Mesothelial cell of epicardium (in vitro differentiated cells): ENCODE measurements around the gene IL22RA1. TPM values are rescaled to one million over a fixed set of nuclear protein-coding genes. Genes with fewer than 3 reads are reported as not detected.

ENCODE experiments used
- DNase-seq, 2 experiments: peaks; one replicate each; pipeline ENCODE4 v3.0.0; 2021; ENCODE audit warnings: low spot score in 2 of 2; ENCODE audit not compliant: unreplicated experiment in 2 of 2
- H3K27ac Mint-ChIP-seq: 2 replicates; pipeline ENCODE4 v1.8.0; 2021; ENCODE audit warnings: mixed read lengths
- H3K27me3 Mint-ChIP-seq: 2 replicates; pipeline ENCODE4 v1.8.0; 2021; ENCODE audit warnings: low read depth, mixed read lengths
- H3K36me3 Mint-ChIP-seq: 2 replicates; pipeline ENCODE4 v1.8.0; 2021; ENCODE audit warnings: mixed read lengths
- H3K4me1 Mint-ChIP-seq: 2 replicates; pipeline ENCODE4 v1.8.0; 2021; ENCODE audit warnings: mixed read lengths
- H3K4me3 Mint-ChIP-seq: 2 replicates; pipeline ENCODE4 v1.8.0; 2021; ENCODE audit warnings: mild to moderate bottlenecking, moderate library complexity, mixed read lengths
- H3K9me3 Mint-ChIP-seq: 2 replicates; pipeline ENCODE4 v1.8.0; 2021; ENCODE audit warnings: mixed read lengths
- total RNA-seq: library from RNA; stranded (reverse); gene quantifications from 3 replicates; pipeline ENCODE4 v1.2.1, GENCODE V29; 2021
- TF ChIP-seq, protein P1 (sequence below): fragments of 200-600 bp; sonication (generic); IDR thresholded peaks from one replicate; pipeline ENCODE4 v1.5.0; 2021; ENCODE audit warnings: antibody characterized with exemption; ENCODE audit not compliant: unreplicated experiment

Gene IL22RA1
- total RNA-seq, 1 donor from 2014 or later: 0.09 TPM

DNA sequence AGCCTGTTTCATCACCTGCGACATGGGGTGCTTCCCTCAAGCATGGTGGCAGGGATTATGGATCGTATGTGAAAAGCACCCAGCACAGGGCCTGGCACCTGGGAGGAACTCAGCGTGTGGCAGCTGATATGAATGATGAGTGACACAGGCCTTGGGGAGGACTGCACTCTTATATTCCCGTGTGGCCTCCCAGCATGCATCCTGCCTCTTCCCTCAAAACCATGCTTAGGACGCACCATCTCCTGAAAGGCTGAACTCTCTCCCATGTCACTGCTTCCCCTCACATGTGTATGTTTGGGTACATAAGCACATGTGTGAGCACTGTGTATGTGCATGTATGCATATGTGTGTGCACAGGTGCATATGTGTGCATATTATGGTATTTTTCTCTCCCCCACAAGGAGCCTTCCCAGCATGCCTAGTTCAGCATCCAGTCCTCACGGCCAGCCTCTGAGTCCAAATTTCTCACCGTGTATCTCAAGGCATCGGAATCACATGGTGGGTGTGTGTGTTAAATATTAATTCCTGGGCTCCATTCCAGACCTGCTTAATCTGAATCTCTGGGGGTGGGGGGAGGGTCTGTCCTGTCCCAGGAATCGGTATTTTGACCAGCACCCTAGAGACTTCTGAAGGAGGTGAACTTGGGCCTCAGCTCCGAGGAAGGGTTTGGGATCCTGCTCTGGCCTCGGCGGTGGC is 43.8 kb downstream of the IL22RA1 start:
- no peaks in the 10 kb centered on the region for H3K36me3 Mint-ChIP-seq
- H3K4me1 Mint-ChIP-seq: peaks cover 23% of the 10 kb centered on the region
- peak overlapping the region; percentile 2 for H3K27ac Mint-ChIP-seq
- no peak for DNase-seq
- H3K27me3 Mint-ChIP-seq: peaks cover 2% of the 10 kb centered on the region
- H3K9me3 Mint-ChIP-seq: no peaks in the 10 kb centered on the region
- TF ChIP-seq, protein P1, sequence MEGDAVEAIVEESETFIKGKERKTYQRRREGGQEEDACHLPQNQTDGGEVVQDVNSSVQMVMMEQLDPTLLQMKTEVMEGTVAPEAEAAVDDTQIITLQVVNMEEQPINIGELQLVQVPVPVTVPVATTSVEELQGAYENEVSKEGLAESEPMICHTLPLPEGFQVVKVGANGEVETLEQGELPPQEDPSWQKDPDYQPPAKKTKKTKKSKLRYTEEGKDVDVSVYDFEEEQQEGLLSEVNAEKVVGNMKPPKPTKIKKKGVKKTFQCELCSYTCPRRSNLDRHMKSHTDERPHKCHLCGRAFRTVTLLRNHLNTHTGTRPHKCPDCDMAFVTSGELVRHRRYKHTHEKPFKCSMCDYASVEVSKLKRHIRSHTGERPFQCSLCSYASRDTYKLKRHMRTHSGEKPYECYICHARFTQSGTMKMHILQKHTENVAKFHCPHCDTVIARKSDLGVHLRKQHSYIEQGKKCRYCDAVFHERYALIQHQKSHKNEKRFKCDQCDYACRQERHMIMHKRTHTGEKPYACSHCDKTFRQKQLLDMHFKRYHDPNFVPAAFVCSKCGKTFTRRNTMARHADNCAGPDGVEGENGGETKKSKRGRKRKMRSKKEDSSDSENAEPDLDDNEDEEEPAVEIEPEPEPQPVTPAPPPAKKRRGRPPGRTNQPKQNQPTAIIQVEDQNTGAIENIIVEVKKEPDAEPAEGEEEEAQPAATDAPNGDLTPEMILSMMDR: no peak
- H3K4me3 Mint-ChIP-seq: no peak overlapping the region

DNA sequence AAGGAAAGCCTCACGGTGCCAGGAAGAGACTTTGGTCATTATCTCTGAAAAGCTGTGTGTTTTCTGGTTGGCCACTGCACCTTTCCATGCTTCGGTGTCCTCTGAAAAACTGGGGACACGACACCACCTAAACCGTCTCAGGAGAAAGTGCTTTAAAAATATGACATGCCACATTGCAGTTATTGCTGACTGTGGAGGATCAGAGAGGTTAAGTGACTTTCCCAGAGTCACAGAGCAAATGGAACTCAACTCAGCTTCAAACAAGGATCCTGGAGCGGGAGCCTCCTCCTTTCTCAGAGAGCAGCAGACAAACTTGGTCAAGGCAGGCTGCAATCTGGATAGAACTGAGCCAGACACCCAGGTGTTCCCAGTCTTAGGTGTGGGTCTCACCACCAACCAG is 44.8 kb downstream of the IL22RA1 start:
- Mint-ChIP-seq H3K4me3 (no peak overlapping the region), H3K4me1 (peaks cover 14% of the 10 kb centered on the region), H3K36me3 (no peaks in the 10 kb centered on the region), H3K27ac (no peak overlapping the region), H3K27me3 (peaks cover 2% of the 10 kb centered on the region), H3K9me3 (no peaks in the 10 kb centered on the region)
- TF ChIP-seq, protein P1: no peak
- no peak for DNase-seq

DNA sequence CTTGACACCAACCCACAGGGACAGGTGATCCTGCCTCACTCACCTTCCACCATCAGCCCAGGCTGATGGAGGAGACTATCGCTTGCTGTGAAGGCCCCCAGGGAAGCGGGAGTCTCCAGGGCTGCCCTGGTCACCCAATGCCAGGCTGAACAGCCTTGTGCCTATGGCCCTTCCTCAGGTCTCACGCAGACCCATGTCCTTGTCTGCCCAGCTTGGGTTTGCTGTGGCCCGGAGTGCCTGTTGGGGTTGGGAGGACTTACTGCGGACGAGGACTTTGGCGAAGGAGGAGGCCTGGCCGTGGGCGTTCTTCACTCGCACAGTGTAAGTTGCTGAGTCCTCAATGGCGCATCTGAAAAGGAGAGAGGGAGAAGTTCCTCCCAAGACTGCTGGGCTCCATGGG is 45.3 kb downstream of the IL22RA1 start:
- no peaks in the 10 kb centered on the region for H3K9me3 Mint-ChIP-seq
- H3K27me3 Mint-ChIP-seq: peaks cover 2% of the 10 kb centered on the region
- H3K4me3 Mint-ChIP-seq: no peak overlapping the region
- H3K4me1 Mint-ChIP-seq: peaks cover 12% of the 10 kb centered on the region
- H3K36me3 Mint-ChIP-seq: no peaks in the 10 kb centered on the region
- TF ChIP-seq, protein P1: no peak
- no peak overlapping the region for H3K27ac Mint-ChIP-seq
- DNase-seq: no peak

DNA sequence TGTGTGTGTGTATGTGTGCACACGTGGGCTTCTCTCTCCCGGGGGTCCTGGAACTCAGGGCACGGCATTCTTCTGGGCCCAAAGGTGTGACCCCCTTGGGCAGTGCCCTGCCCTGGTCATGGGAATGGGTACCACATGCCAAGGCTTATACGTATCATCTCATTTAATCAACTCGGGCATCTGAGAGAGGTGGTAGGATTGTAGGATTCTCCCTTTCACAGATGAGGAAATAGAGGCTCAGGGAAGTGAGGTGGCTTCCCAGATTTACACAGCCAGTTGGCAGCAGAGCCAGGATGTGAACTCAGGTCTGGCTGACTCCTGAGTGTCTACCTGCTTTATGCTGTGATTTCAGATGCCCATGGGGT is 46.2 kb downstream of the IL22RA1 start:
- Mint-ChIP-seq H3K4me1 (peaks cover 5% of the 10 kb centered on the region), H3K27me3 (peaks cover 2% of the 10 kb centered on the region), H3K36me3 (no peaks in the 10 kb centered on the region), H3K27ac (no peak overlapping the region), H3K4me3 (no peak overlapping the region), H3K9me3 (no peaks in the 10 kb centered on the region)
- TF ChIP-seq, protein P1: no peak
- DNase-seq: no peak

DNA sequence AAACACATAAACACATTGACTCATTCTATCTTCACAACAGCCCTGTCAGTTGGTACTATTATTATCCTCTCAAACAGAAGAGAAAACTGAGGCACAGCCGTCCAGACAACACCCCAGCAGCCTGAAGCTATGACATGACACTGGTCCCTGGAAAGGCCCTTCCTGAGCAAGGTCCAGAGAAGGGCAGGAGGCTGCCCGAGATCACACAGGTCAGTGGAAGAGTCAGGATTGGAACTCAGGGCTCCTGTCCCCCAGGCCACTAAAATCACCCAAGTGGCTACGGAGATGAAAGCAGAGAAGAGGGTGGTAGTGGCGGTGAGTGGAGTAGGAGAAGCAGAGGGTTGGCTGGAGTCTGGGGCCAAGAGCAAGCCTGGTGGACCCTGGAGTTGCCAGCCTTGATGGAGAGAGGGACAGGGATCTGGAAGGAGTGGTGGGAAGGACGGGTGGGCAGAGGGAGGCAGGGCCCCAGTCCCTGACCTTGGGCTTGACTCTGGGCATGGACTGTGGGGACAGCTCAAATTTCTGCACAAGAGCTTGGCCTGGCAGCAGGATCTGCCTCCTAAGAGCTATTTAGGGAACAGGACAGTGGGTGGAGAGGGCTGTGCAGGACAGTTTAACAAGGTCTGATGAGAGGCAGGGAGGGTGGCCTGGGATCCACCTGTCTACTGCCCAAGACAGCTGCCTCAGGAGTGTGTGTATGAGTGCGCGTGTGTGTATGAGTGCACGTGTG is 46.8 kb downstream of the IL22RA1 start:
- Mint-ChIP-seq H3K4me1 (peaks cover 5% of the 10 kb centered on the region), H3K9me3 (no peaks in the 10 kb centered on the region), H3K36me3 (no peaks in the 10 kb centered on the region), H3K4me3 (no peak overlapping the region), H3K27ac (no peak overlapping the region), H3K27me3 (peaks cover 2% of the 10 kb centered on the region)
- DNase-seq: no peak
- TF ChIP-seq, protein P1: no peak
